ENCODE measurements around the gene SLC9A4.

DNA sequence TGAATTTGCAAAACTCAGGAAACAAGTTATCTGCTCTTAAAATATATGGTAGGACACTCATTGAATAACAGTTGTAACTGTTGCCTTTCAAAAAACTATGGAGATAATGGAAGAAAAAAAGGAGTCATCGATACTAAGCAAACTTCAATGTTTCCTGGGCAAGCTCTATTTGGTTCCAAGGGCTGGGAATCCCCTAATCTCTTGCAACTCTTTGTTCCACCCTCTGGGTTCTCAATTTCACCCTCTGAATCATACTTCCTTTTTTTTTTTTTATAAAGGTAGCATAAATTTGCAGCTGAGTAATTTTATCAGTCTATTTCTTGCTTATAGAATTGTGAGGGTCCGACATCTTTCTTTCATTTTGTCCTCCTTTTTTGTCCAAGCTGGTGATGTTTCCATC lies 36.7 kb downstream of the SLC9A4 start:
- TF ChIP-seq SUZ12 (IDR thresholded peaks at IDR 0.05) (no peak), SP1 (IDR thresholded peaks at IDR 0.05) (no peak)

Data from HEK293T (cell line).